Upper lobe of right lung (tissue), 1 donor: ENCODE measurements around the gene SLTM. TPM values are rescaled to one million over a fixed set of nuclear protein-coding genes. Genes with fewer than 3 reads are reported as not detected.
"Not testable (repeated sequence)": the region's sequence is repeated elsewhere in the genome, so short reads cannot be mapped to it uniquely, and the experiment has no call there.

Experiments used
- ATAC-seq: fragments of 200-7000 bp; cut with Tn5 transposase; one replicate; pipeline ENCODE4 v1.9.1; 2020; ENCODE audit warnings: mild to moderate bottlenecking, moderate library complexity
- DNase-seq: peaks from one replicate; pipeline ENCODE4 v3.0.0-alpha.2; 2020
- H3K27ac ChIP-seq: fragments of 200-600 bp; one replicate; pipeline ENCODE4 v1.8.0; 2022
- H3K27me3 ChIP-seq: fragments of 200-600 bp; one replicate; pipeline ENCODE4 v1.8.0; 2022; ENCODE audit warnings: mild to moderate bottlenecking
- H3K36me3 ChIP-seq: fragments of 200-600 bp; one replicate; pipeline ENCODE4 v1.8.0; 2022
- H3K4me1 ChIP-seq: fragments of 200-600 bp; one replicate; pipeline ENCODE4 v1.8.0; 2022
- H3K4me3 ChIP-seq: fragments of 200-600 bp; one replicate; pipeline ENCODE4 v1.8.0; 2022; ENCODE audit warnings: mild to moderate bottlenecking
- H3K9me3 ChIP-seq: fragments of 200-600 bp; one replicate; pipeline ENCODE4 v1.8.0; 2022
- intact Hi-C: fragments of 100-400 bp; cut with DNase I; formaldehyde crosslinking; loops from one replicate; pipeline ENCODE4 v1.11.0; 2022
- total RNA-seq: library from RNA; stranded (reverse); fragmentation: NEBNext Ultra II Directional; extraction: Animal tissue kit (Norgen Biotek cat#: 25700); gene quantifications from one replicate; pipeline ENCODE4 v1.2.1, GENCODE V29; 2021
- TF ChIP-seq, protein P1 (sequence below): fragments of 200-600 bp; IDR thresholded peaks from one replicate; pipeline ENCODE4 v1.8.0; 2022; ENCODE audit warnings: antibody characterized with exemption
- donor health status: DM: no; HTN: yes; CAD: no; lungs with severe emphysema.

The SLTM gene
- total RNA-seq, 1 donor from 2014 or later: 84.0 TPM

DNA sequence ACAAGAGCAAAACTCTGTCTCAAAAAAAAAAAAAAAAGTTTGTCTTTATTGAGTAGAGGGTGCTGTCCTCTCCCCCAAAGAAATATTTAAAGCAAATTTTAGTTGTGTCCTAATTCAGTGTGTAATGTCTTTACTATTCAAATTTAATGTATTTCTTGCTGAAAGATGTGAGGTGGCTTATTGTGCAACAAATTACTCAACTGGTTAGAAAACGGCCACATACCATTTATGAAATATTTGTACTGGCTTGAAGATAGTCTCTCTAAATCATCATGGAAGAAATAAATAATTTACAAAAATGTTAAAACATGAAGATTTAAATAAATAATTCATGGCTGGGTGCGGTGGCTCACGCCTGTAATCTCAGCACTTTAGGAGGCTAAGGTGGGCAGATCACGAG, 63.0 kb downstream of the SLTM start:
- no peaks in the 10 kb centered on the region for H3K9me3 ChIP-seq
- DNase-seq (no peak), ATAC-seq (no peak)
- no peak overlapping the region for H3K27ac ChIP-seq
- TF ChIP-seq, protein P1, sequence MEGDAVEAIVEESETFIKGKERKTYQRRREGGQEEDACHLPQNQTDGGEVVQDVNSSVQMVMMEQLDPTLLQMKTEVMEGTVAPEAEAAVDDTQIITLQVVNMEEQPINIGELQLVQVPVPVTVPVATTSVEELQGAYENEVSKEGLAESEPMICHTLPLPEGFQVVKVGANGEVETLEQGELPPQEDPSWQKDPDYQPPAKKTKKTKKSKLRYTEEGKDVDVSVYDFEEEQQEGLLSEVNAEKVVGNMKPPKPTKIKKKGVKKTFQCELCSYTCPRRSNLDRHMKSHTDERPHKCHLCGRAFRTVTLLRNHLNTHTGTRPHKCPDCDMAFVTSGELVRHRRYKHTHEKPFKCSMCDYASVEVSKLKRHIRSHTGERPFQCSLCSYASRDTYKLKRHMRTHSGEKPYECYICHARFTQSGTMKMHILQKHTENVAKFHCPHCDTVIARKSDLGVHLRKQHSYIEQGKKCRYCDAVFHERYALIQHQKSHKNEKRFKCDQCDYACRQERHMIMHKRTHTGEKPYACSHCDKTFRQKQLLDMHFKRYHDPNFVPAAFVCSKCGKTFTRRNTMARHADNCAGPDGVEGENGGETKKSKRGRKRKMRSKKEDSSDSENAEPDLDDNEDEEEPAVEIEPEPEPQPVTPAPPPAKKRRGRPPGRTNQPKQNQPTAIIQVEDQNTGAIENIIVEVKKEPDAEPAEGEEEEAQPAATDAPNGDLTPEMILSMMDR: no peak
- H3K4me3 ChIP-seq: no peak overlapping the region
- intact Hi-C loops: no loop called here
- no peaks in the 10 kb centered on the region for H3K27me3 ChIP-seq
- H3K36me3 ChIP-seq: no peaks in the 10 kb centered on the region
- no peaks in the 10 kb centered on the region for H3K4me1 ChIP-seq

DNA sequence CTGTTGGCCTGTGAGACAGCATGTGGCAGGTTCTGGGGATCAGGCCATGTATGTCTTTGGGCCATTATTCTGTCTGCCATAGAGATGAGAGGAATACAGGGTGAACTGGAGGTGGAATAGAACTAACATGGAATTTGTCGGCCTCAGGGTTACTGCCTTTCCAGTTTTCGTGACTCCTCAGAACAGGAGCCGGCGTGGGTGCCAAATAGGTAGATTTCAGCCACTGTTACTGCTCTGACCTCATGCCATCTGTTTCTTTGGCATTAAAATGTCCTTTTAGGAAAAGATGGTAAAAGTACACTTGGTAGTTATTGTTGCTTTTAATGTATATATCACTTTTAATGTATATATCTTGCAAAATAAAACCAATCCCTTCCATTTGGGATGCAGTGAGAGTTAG, 65.6 kb downstream of the SLTM start:
- TF ChIP-seq, protein P1: no peak
- no peak overlapping the region for H3K27ac ChIP-seq
- no peaks in the 10 kb centered on the region for H3K36me3 ChIP-seq
- H3K4me1 ChIP-seq: no peaks in the 10 kb centered on the region
- H3K4me3 ChIP-seq: no peak overlapping the region
- no peak for ATAC-seq
- intact Hi-C loops: no loop called here
- no peaks in the 10 kb centered on the region for H3K27me3 ChIP-seq
- no peak for DNase-seq
- no peaks in the 10 kb centered on the region for H3K9me3 ChIP-seq

DNA sequence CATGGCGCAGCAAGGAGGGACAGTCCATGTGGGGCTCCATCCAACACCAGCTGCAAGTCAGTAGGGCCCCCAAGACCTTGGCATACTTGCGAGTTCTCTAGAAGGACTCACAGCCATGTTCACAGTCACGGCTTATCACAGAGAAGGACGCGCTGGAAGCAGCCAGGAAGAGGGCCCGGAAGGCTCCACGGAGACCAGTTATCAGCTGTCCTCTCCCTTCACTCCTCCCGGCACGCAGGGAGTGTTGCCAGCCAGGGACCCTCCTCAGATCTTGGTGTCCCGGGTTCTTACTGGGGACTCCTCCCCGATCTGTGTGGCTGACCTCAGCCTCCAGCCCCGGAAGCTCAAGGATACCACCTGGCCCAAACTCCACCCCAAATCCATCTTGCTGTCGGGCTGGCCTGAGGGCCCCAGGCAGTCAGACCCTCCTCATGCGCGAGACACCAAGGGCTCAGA, 68.0 kb downstream of the SLTM start:
- H3K36me3 ChIP-seq: no peaks in the 10 kb centered on the region
- DNase-seq (no peak), ATAC-seq (peak; percentile 26)
- TF ChIP-seq, protein P1: no peak
- no peak overlapping the region for H3K27ac ChIP-seq
- H3K4me3 ChIP-seq: peak overlapping the region; percentile 39
- intact Hi-C loops: no loop called here
- no peaks in the 10 kb centered on the region for H3K9me3 ChIP-seq
- no peaks in the 10 kb centered on the region for H3K27me3 ChIP-seq
- H3K4me1 ChIP-seq: no peaks in the 10 kb centered on the region

DNA sequence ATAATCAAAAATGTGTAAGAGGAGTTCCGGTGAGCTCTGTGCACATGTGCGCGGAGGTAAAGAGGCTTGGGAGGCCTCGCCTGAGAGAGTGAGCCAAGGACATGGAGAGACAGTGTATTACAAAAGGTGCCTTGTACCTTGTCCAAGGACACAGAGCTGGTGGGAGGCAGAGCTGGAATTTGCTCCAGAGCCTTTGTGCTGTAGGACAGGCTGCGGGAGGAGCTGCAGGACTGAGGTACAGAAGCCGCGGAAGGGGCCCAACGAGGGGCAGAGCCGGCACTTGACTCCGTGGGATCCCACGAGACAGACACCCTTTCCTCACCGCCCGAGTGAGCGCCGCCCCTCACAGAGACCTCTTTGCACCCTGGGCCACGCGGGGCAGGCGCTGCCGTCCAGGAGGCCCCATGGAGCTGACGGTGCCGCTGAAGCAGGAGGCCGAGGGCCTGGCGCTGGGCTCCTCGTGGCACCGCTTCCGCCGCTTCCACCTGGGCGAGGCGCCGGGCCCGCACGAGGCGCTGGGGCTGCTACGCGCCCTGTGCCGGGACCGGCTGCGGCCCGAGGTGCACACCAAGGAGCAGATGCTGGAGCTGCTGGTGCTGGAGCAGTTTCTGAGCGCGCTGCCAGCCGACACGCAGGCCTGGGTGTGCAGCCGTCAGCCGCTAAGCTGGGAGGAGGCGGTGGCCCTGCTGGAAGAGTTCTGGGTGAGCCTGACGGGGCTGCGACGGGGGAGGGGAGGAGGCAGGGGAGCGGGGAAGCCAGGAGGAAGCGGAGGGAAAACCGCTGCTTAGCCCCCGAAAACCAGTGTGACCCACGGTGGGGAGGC, 68.7 kb downstream of the SLTM start:
- DNase-seq (peak; percentile 65), ATAC-seq (peak; percentile 72)
- no peak overlapping the region for H3K27ac ChIP-seq
- no peaks in the 10 kb centered on the region for H3K4me1 ChIP-seq
- H3K27me3 ChIP-seq: no peaks in the 10 kb centered on the region
- no peaks in the 10 kb centered on the region for H3K9me3 ChIP-seq
- TF ChIP-seq, protein P1: no peak
- peak overlapping the region; percentile 39 for H3K4me3 ChIP-seq
- intact Hi-C loops: no loop called here
- no peaks in the 10 kb centered on the region for H3K36me3 ChIP-seq

DNA sequence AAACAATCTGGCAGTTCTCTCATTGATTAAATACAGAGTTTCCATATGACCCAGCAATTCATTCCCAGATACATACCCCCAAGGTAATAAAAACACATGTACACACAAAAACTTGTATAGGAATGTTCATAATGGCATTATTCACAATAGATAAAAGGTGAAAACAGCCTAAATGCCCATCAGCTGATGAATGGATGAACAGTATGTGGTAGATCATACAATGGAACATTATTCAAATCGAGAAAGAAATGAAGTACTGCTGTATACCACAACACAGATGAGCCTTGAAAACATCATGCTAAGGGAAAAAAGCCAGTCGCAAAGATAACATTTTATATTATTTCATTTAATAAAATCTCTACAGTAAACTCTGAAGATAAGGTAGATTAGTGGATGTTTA, 71.2 kb downstream of the SLTM start:
- intact Hi-C loops: no loop called here
- TF ChIP-seq, protein P1: no peak
- H3K9me3 ChIP-seq: no peaks in the 10 kb centered on the region
- no peaks in the 10 kb centered on the region for H3K27me3 ChIP-seq
- no peak for ATAC-seq
- H3K4me3 ChIP-seq: no peak overlapping the region
- H3K27ac ChIP-seq: no peak overlapping the region
- DNase-seq: no peak
- no peaks in the 10 kb centered on the region for H3K36me3 ChIP-seq
- H3K4me1 ChIP-seq: no peaks in the 10 kb centered on the region

DNA sequence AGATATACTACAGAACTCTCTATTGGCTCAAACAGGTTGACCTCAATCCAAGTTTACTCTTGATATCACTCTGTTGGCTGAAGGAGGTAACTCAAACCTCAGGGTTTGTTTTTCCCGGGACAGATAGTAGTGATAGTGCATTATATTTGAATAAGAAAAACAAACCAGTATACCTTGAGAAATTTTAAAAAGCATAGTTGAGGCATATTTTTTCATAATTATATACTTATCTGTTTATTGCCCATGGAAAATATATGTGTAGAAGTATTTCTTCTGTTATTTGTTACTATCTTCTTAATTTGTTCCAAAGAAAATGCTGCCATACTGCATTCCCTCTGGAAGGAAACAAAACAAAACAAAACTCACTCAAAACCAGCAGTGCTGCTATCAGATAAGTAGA, 76.9 kb downstream of the SLTM start:
- H3K27me3 ChIP-seq, H3K4me3 ChIP-seq, H3K9me3 ChIP-seq, ATAC-seq, DNase-seq, H3K4me1 ChIP-seq, H3K27ac ChIP-seq, intact Hi-C loops: not testable (repeated sequence)
- H3K36me3 ChIP-seq: peaks cover 12% of the 10 kb centered on the region
